NCI-H460 (cell line): ENCODE results near the gene PDLIM1. TPM values are rescaled to one million over a fixed set of nuclear protein-coding genes. Genes with fewer than 3 reads are reported as not detected.

Source experiments
- DNase-seq: peaks from one replicate; pipeline ENCODE4 v3.0.0-alpha.2; 2016; ENCODE audit warnings: low read depth; ENCODE audit errors: extremely low read depth
- total RNA-seq: library from RNA; depleted of rRNA; stranded (reverse); fragments of >200 nt; shearing (Covaris generic); gene quantifications from 2 replicates; pipeline ENCODE4 v1.2.3, GENCODE V29; 2014

The PDLIM1 gene
- total RNA-seq, 1 experiment from 2014 or later: 19.4 TPM

DNA sequence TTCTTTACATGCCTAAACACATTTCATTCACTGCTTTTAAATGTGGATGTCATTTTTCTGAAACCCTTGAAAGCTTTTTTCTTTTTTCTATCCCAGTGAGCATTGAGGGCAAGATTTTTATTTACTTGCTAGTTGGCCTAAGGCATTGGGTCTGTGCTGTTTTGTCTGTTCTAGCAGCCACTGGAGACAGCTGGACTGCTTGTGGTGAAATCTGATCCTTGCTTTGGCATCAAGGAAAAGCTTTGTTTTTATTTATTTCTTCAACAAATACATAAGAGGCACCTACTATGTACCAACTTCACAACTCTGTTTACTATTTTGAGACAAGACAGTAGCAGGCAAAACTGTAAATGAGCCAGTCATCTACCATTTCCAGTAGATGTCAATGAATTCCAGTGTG, 28.4 kb upstream of the PDLIM1 start:
- no peak for DNase-seq

DNA sequence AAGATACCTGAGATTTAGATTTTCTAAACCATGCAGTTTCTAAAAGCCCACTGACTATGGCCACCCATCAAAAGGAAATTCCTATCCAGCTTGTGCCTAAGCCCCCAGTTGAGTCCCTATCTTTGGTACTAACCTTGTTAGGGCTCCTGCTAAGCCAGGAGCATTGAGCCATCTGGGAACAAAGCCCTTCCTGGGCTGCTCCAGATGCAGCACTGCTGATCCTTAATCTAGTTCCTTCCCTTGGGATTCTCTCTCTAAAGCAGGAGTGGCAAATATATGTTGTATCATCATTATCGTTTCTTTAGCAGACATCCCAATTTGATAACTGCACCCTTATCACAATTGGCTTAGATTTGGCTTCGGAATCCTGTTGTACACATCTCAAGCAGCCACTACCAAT, 24.7 kb upstream of the PDLIM1 start:
- no peak for DNase-seq

DNA sequence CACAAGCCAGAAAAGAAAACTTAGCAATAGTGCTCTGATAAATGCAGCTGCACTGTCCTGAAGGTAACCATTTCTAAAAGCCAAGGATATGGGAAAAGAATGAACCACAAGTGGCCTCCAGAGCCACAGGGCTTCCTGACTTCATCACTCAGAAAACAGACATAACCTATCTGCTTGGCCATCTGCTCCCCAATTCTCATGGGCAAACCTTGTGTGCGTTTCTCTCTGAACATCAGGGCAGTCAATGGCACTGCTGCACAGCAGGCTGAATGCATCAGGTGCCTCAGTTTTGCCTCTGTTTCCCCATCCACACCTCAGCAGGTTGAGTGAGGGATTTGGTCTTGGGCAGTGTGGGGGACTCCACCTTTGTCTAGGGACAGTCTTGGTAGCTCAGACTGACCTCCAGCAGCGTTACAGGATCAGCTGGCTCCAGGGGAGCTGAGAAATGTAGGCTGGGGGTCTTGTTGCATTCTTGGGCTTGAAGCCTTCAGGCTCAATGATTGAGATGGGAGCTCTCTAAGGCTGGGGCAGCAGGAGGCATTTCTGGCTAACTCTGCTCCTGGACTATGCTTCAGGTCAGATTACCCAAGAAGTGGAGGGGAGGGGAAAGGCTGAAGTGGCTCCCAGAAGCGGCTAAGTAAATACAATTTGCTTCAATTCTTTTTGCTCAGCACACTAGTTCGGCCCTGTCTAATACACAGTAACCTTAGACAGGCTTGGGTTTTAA, 23.6 kb upstream of the PDLIM1 start:
- no peak for DNase-seq

DNA sequence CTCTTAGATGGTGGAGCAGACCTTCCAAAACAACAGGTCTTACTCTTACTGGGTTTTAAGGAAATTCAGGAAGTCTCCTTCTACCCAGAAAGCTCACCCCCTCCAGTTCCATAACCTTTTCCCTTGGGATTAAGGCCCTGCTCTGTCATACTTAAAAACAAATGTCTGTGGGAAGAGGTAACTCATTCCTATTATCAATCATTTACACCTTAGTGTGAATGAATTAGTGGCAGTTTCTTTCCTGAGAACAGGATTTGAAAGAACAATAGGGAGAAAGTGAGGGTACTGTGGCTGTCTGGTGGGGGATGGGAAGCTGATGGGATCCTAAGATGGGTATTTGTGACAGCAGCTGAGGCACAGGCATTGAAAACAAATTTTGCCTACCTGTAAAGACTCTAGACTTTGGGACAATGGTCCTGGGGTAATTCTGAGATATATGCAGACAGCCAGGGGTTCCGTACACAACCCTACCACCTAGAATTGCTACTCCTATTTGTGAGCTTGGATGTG, 22.2 kb upstream of the PDLIM1 start:
- no peak for DNase-seq

DNA sequence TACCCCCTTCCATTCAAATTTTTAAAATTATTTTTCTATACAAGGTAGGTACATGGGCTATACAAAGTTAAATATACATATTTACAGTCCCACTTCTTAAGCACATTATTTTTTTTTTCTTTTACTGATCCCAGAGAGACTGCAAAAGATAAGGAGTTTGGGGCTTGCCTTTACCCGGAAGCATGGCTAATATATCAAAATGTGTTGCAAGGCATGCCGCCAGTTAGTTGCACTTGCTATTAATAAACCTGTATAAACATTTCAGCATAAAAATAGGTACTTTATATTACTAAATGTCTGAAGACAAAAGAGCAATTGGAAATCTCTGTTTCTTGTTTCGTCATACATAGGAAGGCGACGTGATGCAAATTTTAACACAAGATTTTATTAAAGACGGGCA, 21.5 kb upstream of the PDLIM1 start:
- no peak for DNase-seq

GRCh38 chr10:95309958-95310357, 19.2 kb upstream of the PDLIM1 start:
- no peak for DNase-seq

DNA sequence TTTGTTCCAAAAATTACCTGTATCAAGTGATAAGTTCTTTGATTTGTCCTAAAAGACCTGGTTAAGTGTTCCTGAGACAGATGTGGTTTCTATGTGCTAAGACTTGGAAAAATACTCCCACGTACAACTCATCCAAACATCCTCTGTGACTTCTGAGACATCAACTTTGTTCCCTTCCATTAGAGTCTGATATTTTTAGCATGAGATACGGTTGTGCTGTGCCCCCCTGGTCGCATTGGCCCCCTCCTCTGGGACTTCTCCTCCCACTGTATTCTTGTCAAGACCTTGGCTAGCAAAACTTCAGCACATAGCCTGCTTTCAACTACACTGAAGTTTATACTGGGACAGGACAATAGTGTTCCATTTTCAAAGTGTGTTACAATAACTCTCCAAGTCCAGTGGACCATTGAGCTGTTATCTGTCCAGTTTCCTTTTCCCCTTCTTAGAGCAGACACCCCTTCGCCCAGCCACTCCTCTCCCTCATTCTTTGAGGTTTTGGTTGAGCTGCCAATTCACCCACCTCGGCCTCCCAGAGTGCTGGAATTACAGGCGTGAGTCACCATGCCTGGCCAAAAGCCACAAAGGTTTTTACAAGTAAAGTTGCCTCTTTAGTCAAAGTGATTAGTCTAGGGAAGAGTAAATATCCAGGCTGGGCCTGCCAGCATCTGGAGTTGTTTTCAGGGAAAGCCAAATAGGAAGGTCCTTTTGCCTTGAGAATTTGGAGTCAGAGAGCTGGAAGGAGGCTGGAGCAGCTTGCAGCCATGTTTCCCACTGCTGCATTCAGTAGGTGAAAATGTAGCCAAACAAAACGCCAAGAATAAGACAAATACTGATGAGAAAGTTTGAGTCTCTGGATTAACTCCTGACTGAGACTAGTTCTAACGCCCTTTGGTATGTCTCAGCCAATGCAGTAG, 17.8 kb upstream of the PDLIM1 start:
- peak; percentile 21 for DNase-seq

- DNase-seq: no peak
Measured at GRCh38 chr10:95306851-95307250, 16.0 kb upstream of the PDLIM1 start.

GRCh38 chr10:95306318-95306650, 15.5 kb upstream of the PDLIM1 start:
- DNase-seq: no peak

DNA sequence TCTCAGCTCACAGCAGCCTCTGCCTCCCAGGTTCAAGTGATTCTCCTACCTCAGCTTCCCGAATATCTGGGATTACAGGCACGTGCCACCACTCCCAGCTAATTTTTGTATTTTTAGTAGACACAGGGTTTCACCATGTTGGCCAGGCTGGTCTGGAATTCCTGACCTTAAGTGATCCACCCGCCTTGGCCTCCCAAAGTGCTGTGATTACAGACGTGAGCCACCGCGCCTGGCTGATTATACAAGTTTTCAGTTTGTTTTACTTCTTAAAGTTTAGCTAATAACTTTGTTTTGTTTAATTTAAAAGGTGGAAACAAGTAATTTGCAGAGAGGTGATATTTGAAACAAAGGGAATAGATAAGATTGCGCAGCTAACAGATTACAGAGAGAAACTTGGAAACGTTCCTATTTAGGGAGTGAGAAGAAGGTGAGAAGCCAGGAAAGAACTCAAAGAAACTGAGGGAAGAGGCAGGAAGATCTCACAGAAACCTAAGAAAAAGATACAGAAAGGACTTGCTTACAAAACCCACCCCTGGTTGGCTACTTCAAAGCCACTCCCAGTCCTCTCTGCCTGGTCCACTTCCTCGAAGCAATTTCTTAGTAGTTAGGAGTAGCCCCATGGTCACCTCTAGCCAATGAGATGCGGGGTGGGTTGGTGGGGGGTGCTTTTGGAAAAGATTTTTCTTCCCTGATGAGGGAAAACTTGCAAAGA, 15.0 kb upstream of the PDLIM1 start:
- DNase-seq: no peak

- DNase-seq: no peak
Measured at GRCh38 chr10:95304976-95305375, 14.2 kb upstream of the PDLIM1 start.

- no peak for DNase-seq
Measured at GRCh38 chr10:95304463-95304862, 13.7 kb upstream of the PDLIM1 start.

DNA sequence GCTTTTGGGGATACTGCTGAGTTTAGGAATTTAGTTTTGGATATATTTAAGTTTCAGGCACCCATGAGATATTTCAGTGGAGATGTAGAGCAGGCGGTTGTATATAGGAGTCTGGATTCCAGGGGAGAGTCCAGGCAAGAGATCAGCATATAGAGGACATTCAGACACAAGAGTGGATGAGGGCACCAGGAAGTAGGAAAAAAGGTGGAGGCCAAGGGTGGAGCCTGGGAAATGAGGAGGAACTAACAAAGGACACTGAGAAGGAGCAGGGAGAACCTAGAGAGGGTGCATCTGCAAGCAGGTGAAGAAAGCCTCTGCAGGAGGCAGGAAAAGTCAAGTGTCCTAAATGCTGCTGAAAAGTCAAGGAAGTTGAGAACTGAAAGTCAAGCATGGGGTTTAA, 13.1 kb upstream of the PDLIM1 start:
- DNase-seq: no peak

DNA sequence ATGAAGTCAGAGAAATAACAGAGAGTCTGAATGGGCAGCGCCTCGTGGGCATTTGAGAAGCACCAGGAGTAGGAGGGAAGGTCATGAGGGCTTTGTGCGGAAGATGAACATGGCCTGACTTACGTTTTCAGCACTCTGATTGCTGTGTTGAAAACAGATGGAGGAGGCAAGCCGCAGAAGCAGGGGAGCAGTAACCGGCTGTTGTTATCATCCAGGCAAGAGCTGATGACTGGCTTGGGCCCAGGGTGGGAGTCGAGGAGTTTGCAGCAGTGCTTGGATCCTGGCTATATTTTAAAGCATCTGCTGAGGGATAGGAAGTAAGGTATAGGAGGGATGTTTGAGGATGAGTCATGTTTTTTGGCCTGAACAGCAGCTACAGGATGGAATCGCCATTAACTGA, 12.7 kb upstream of the PDLIM1 start:
- no peak for DNase-seq

DNA sequence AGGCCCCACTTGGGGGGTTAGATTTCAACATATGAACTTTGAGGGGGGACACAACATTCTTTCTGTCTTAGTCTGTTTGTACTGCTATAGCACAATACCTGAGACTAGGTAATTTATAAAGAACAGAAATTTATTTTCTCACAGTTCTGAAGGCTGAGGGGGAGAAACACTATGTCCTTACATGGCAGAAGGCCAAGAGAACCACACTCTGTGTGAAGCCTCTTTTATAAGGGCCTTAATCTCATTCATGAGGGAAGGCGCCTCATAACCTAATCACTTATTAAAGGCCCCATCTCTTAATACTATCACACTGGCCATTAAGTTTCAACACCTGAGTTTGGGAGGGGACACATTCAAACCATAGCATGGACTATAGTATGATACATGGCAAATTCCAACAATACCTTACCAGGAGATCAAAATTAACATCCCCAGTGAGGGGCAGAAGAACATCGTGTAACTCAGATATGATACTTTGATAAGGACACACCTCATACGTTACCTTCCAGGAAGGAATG, 9.3 kb upstream of the PDLIM1 start:
- no peak for DNase-seq

- DNase-seq: no peak
Measured at GRCh38 chr10:95297402-95297801, 6.6 kb upstream of the PDLIM1 start.

- DNase-seq: no peak
Measured at GRCh38 chr10:95296764-95297163, 6.0 kb upstream of the PDLIM1 start.

GRCh38 chr10:95295031-95295755, 4.4 kb upstream of the PDLIM1 start:
- no peak for DNase-seq

DNA sequence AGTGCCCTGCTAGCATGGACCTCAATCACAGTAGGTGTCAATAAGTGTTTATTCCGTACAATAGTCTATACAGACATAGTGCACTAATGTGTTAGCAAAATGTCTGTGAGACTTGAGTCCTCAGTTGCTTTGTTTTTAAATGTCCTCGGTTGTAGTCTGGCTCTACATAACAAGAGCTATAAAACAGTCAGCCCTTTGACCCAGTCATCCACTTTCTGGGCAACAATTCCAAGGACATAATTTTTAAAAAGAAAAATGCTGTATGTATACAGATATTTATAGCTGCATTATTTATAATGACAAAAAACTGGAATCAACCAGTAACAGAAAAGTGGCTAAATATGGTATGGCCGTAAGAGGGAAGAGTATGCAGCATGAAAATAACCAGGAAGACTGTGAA, 2.8 kb upstream of the PDLIM1 start:
- no peak for DNase-seq

DNA sequence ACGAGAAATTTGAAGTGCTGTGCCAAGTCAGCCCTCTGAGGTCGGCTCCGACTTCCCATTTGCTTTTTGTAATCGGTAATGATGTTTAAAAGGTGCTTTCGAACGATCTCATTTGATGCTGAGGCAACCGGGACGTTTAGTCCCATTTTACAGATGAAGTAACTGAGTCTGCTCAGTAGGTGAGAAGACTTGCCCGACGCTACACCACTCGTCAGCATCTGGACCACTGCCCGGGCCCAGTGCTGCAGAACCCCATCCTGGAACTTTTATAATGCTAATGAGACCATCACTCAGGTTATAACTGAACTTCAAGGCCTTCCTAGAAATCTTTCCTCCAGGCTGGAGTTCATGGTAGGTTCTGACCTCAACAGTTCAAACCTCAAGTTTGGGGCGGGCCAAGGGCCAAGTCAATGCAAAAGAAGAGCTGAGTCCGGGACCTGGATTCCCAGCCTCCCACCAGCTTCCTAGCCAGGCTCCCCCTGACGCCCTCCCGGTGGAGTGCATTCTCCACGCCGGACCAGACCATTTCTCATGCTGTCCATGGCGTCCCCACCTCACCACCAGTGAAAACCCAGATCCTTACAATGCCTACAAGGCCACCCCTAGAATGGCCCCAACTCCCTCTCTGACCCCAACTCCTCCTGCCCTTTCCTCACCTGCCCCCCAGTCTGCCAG, 699 bp upstream of the PDLIM1 start:
- DNase-seq: no peak
